Cortex of kidney (tissue), 1 donor: ENCODE results near the gene ANAPC7.
"Not testable (repeated sequence)": the region's sequence is repeated elsewhere in the genome, so short reads cannot be mapped to it uniquely, and the experiment has no call there.

Source experiments
- DNase-seq: peaks from one replicate; lab custom pipeline; 2025; lab: John Stamatoyannopoulos, UW

Gene ANAPC7

GRCh38 chr12:110348431-110349059 is 55.0 kb downstream of the ANAPC7 start:
- no peak for DNase-seq

GRCh38 chr12:110347767-110348166 is 55.7 kb downstream of the ANAPC7 start:
- no peak for DNase-seq

GRCh38 chr12:110345963-110346362 is 57.5 kb downstream of the ANAPC7 start:
- DNase-seq: no peak

- DNase-seq: no peak
Observed at GRCh38 chr12:110345176-110345661, 58.3 kb downstream of the ANAPC7 start.

- DNase-seq: no peak
Observed at GRCh38 chr12:110344657-110345056, 58.9 kb downstream of the ANAPC7 start.

- DNase-seq: no peak
Observed at GRCh38 chr12:110343736-110344555, 59.6 kb downstream of the ANAPC7 start.

GRCh38 chr12:110343114-110343513 is 60.4 kb downstream of the ANAPC7 start:
- no peak for DNase-seq

GRCh38 chr12:110342157-110342556 is 61.4 kb downstream of the ANAPC7 start:
- no peak for DNase-seq

GRCh38 chr12:110340706-110341105 is 62.8 kb downstream of the ANAPC7 start:
- no peak for DNase-seq

GRCh38 chr12:110340261-110340660 is 63.2 kb downstream of the ANAPC7 start:
- DNase-seq: not testable (repeated sequence)

- no peak for DNase-seq
Observed at GRCh38 chr12:110339184-110339952, 64.1 kb downstream of the ANAPC7 start.

GRCh38 chr12:110338754-110339153 is 64.8 kb downstream of the ANAPC7 start:
- no peak for DNase-seq

GRCh38 chr12:110337912-110338710 is 65.4 kb downstream of the ANAPC7 start:
- DNase-seq: no peak

- no peak for DNase-seq
Observed at GRCh38 chr12:110335481-110336045, 67.9 kb downstream of the ANAPC7 start.

- DNase-seq: no peak
Observed at GRCh38 chr12:110333201-110333600, 70.3 kb downstream of the ANAPC7 start.

GRCh38 chr12:110330544-110330943 is 73.0 kb downstream of the ANAPC7 start:
- no peak for DNase-seq

GRCh38 chr12:110330124-110330523 is 73.4 kb downstream of the ANAPC7 start:
- no peak for DNase-seq

GRCh38 chr12:110329710-110330109 is 73.8 kb downstream of the ANAPC7 start:
- no peak for DNase-seq
